ENCODE data around the gene COL8A2.

COL8A2 gene

GRCh38 chr1:36062315-36062714 is 62.7 kb downstream of the COL8A2 start:
- no peak for TF ChIP-seq EZH2phosphoT487 (IDR thresholded peaks at IDR 0.05; ENCODE audit: borderline replicate concordance)
- TF ChIP-seq CTCF (conservative IDR thresholded peaks at IDR 0.05; ENCODE audit: low read length): no peak
- Histone ChIP-seq H3K27me3 (ENCODE audit: insufficient read depth, low read length, poor library complexity, severe bottlenecking) (no peaks in the 10 kb centered on the region), H3K79me2 (ENCODE audit: insufficient read depth, low read length) (no peaks in the 10 kb centered on the region), H3K4me2 (ENCODE audit: low read depth, low read length, poor library complexity, severe bottlenecking) (no peak overlapping the region), H3K9me3 (ENCODE audit: insufficient read depth, low read depth, low read length) (no peaks in the 10 kb centered on the region), H3K4me3 (ENCODE audit: low read length, poor library complexity, severe bottlenecking) (no peak overlapping the region), H4K20me1 (ENCODE audit: insufficient read depth, low read length, poor library complexity, severe bottlenecking) (no peaks in the 10 kb centered on the region), H3K36me3 (ENCODE audit: insufficient read depth, low read length) (no peaks in the 10 kb centered on the region), H2AFZ (ENCODE audit: low read length) (no peak overlapping the region), H3K9ac (ENCODE audit: low read depth, low read length, poor library complexity, severe bottlenecking) (no peak overlapping the region), H3K9me2 (replicated peaks; ENCODE audit: low read depth, low read length) (no peaks in the 10 kb centered on the region), H3F3A (ENCODE audit: low read depth) (no peaks in the 10 kb centered on the region), H3K4me1 (ENCODE audit: insufficient read depth, low read length, poor library complexity, severe bottlenecking) (no peaks in the 10 kb centered on the region)

- no peaks in the 10 kb centered on the region for H4K20me1 ChIP-seq (ENCODE audit: insufficient read depth, low read length, poor library complexity, severe bottlenecking)
- TF ChIP-seq CTCF (conservative IDR thresholded peaks at IDR 0.05; ENCODE audit: low read length): no peak
- TF ChIP-seq EZH2phosphoT487 (IDR thresholded peaks at IDR 0.05; ENCODE audit: borderline replicate concordance): no peak
- H3K4me3 ChIP-seq (ENCODE audit: low read length, poor library complexity, severe bottlenecking): no peak overlapping the region
- H3K9me2 ChIP-seq (replicated peaks; ENCODE audit: low read depth, low read length): no peaks in the 10 kb centered on the region
- no peaks in the 10 kb centered on the region for H3K4me1 ChIP-seq (ENCODE audit: insufficient read depth, low read length, poor library complexity, severe bottlenecking)
- H3K9ac ChIP-seq (ENCODE audit: low read depth, low read length, poor library complexity, severe bottlenecking): no peak overlapping the region
- no peaks in the 10 kb centered on the region for H3K9me3 ChIP-seq (ENCODE audit: insufficient read depth, low read depth, low read length)
- no peak overlapping the region for H3K4me2 ChIP-seq (ENCODE audit: low read depth, low read length, poor library complexity, severe bottlenecking)
- H2AFZ ChIP-seq (ENCODE audit: low read length): no peak overlapping the region
- H3K27me3 ChIP-seq (ENCODE audit: insufficient read depth, low read length, poor library complexity, severe bottlenecking): no peaks in the 10 kb centered on the region
- H3F3A ChIP-seq (ENCODE audit: low read depth): no peaks in the 10 kb centered on the region
- H3K36me3 ChIP-seq (ENCODE audit: insufficient read depth, low read length): peaks cover 5% of the 10 kb centered on the region; the same call in 1 of the 2 replicates
- no peaks in the 10 kb centered on the region for H3K79me2 ChIP-seq (ENCODE audit: insufficient read depth, low read length)
These were observed 69.3 kb downstream of the COL8A2 start for GRCh38 chr1:36055706-36056105.

GRCh38 chr1:36053978-36054377 is 71.0 kb downstream of the COL8A2 start:
- Histone ChIP-seq H3F3A (ENCODE audit: low read depth) (no peaks in the 10 kb centered on the region), H3K36me3 (ENCODE audit: insufficient read depth, low read length) (peaks cover 5% of the 10 kb centered on the region; the same call in 1 of the 2 replicates), H3K9me2 (replicated peaks; ENCODE audit: low read depth, low read length) (no peaks in the 10 kb centered on the region), H3K4me3 (ENCODE audit: low read length, poor library complexity, severe bottlenecking) (no peak overlapping the region), H3K4me2 (ENCODE audit: low read depth, low read length, poor library complexity, severe bottlenecking) (no peak overlapping the region), H4K20me1 (ENCODE audit: insufficient read depth, low read length, poor library complexity, severe bottlenecking) (no peaks in the 10 kb centered on the region), H3K27me3 (ENCODE audit: insufficient read depth, low read length, poor library complexity, severe bottlenecking) (no peaks in the 10 kb centered on the region), H3K4me1 (ENCODE audit: insufficient read depth, low read length, poor library complexity, severe bottlenecking) (no peaks in the 10 kb centered on the region), H3K9me3 (ENCODE audit: insufficient read depth, low read depth, low read length) (no peaks in the 10 kb centered on the region), H3K79me2 (ENCODE audit: insufficient read depth, low read length) (no peaks in the 10 kb centered on the region), H3K9ac (ENCODE audit: low read depth, low read length, poor library complexity, severe bottlenecking) (no peak overlapping the region), H2AFZ (ENCODE audit: low read length) (no peak overlapping the region)
- TF ChIP-seq EZH2phosphoT487 (IDR thresholded peaks at IDR 0.05; ENCODE audit: borderline replicate concordance): no peak
- no peak for TF ChIP-seq CTCF (conservative IDR thresholded peaks at IDR 0.05; ENCODE audit: low read length)
